Measurements from ENCODE around the gene POLR2L.

DNA sequence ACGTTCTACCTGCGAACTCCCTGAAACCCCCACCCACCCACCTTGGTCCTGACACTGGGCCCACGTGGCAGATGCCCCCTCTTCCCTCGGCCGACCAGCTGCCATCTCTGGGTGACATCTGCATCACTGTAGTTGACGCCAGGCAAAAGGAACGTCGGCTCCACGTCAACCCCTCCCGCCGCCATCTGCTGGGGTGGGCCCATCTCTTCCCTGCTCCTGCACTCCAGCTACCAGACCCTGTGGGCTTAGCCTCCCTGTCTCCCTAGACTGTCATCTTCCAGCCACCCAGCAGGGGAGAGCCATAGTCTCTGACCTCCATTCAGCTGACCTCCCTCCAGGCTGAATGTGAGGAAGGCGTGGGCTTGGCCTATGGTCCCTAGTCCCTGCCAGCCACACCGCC lies 46.9 kb upstream of the POLR2L start:
- TF ChIP-seq, protein P1, sequence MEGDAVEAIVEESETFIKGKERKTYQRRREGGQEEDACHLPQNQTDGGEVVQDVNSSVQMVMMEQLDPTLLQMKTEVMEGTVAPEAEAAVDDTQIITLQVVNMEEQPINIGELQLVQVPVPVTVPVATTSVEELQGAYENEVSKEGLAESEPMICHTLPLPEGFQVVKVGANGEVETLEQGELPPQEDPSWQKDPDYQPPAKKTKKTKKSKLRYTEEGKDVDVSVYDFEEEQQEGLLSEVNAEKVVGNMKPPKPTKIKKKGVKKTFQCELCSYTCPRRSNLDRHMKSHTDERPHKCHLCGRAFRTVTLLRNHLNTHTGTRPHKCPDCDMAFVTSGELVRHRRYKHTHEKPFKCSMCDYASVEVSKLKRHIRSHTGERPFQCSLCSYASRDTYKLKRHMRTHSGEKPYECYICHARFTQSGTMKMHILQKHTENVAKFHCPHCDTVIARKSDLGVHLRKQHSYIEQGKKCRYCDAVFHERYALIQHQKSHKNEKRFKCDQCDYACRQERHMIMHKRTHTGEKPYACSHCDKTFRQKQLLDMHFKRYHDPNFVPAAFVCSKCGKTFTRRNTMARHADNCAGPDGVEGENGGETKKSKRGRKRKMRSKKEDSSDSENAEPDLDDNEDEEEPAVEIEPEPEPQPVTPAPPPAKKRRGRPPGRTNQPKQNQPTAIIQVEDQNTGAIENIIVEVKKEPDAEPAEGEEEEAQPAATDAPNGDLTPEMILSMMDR (IDR thresholded peaks at IDR 0.05): no peak
- no peak for TF ChIP-seq EZH2 (IDR thresholded peaks at IDR 0.05; ENCODE audit: borderline replicate concordance, insufficient read depth, low read depth, low read length, poor library complexity, severe bottlenecking)
